Neural cell (in vitro differentiated cells): ENCODE results near the gene ZNRF4.

Experiments used
- POLR2AphosphoS5 ChIP-seq: IDR thresholded peaks from 2 replicates; pipeline ENCODE4 v1.6.1; 2012
- RAD21 ChIP-seq: fragments of 450-650 bp; conservative IDR thresholded peaks from 2 replicates; pipeline ENCODE4 v1.6.1; 2014; ENCODE audit warnings: antibody characterized with exemption, mild to moderate bottlenecking, moderate library complexity
- TF ChIP-seq, protein P1 (sequence below): IDR thresholded peaks from 2 replicates; pipeline ENCODE4 v1.6.1; 2012; ENCODE audit warnings: borderline replicate concordance
- TF ChIP-seq, protein P2 (sequence below): fragments of 450-650 bp; IDR thresholded peaks from 2 replicates; pipeline ENCODE4 v1.5.1; 2014; ENCODE audit warnings: antibody characterized with exemption, mild to moderate bottlenecking, moderate library complexity; ENCODE audit not compliant: poor library complexity, severe bottlenecking

- TF ChIP-seq POLR2AphosphoS5 (no peak), RAD21 (no peak)
- TF ChIP-seq, protein P1, sequence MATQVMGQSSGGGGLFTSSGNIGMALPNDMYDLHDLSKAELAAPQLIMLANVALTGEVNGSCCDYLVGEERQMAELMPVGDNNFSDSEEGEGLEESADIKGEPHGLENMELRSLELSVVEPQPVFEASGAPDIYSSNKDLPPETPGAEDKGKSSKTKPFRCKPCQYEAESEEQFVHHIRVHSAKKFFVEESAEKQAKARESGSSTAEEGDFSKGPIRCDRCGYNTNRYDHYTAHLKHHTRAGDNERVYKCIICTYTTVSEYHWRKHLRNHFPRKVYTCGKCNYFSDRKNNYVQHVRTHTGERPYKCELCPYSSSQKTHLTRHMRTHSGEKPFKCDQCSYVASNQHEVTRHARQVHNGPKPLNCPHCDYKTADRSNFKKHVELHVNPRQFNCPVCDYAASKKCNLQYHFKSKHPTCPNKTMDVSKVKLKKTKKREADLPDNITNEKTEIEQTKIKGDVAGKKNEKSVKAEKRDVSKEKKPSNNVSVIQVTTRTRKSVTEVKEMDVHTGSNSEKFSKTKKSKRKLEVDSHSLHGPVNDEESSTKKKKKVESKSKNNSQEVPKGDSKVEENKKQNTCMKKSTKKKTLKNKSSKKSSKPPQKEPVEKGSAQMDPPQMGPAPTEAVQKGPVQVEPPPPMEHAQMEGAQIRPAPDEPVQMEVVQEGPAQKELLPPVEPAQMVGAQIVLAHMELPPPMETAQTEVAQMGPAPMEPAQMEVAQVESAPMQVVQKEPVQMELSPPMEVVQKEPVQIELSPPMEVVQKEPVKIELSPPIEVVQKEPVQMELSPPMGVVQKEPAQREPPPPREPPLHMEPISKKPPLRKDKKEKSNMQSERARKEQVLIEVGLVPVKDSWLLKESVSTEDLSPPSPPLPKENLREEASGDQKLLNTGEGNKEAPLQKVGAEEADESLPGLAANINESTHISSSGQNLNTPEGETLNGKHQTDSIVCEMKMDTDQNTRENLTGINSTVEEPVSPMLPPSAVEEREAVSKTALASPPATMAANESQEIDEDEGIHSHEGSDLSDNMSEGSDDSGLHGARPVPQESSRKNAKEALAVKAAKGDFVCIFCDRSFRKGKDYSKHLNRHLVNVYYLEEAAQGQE, result no peak
- TF ChIP-seq, protein P2, sequence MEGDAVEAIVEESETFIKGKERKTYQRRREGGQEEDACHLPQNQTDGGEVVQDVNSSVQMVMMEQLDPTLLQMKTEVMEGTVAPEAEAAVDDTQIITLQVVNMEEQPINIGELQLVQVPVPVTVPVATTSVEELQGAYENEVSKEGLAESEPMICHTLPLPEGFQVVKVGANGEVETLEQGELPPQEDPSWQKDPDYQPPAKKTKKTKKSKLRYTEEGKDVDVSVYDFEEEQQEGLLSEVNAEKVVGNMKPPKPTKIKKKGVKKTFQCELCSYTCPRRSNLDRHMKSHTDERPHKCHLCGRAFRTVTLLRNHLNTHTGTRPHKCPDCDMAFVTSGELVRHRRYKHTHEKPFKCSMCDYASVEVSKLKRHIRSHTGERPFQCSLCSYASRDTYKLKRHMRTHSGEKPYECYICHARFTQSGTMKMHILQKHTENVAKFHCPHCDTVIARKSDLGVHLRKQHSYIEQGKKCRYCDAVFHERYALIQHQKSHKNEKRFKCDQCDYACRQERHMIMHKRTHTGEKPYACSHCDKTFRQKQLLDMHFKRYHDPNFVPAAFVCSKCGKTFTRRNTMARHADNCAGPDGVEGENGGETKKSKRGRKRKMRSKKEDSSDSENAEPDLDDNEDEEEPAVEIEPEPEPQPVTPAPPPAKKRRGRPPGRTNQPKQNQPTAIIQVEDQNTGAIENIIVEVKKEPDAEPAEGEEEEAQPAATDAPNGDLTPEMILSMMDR, result no peak
These were observed 37.5 kb upstream of the ZNRF4 start for GRCh38 chr19:5417495-5418436.
